ENCODE measurements around the gene FAM72D.
"Not testable (repeated sequence)": the region's sequence is repeated elsewhere in the genome, so short reads cannot be mapped to it uniquely, and the experiment has no call there.

GRCh38 chr1:145144264-145144913 is 48.6 kb downstream of the FAM72D start:
- not testable (repeated sequence) for TF ChIP-seq CTCF, POLR2A (IDR thresholded peaks at IDR 0.05)
